ENCODE results near the gene HSD17B13. TPM values are rescaled to one million over a fixed set of nuclear protein-coding genes. Genes with fewer than 3 reads are reported as not detected.
"Not testable (repeated sequence)": the region's sequence is repeated elsewhere in the genome, so short reads cannot be mapped to it uniquely, and the experiment has no call there.

Gene HSD17B13
- total and polyA plus RNA-seq, 4 donors = 0.05 to 1.1 (median 0.35) TPM

- H3K36me3 ChIP-seq (ENCODE audit: control insufficient read depth in 1 of 2, insufficient read depth in 2 of 2, low read length in 1 of 2) = no peaks in the 10 kb centered on the region
- H3K4me1 ChIP-seq (ENCODE audit: control insufficient read depth in 1 of 2, insufficient read depth in 2 of 2, low read length in 2 of 2) = no peaks in the 10 kb centered on the region
- DNase-seq = no peak
- H3K4me3 ChIP-seq (ENCODE audit: low read length in 2 of 2) = no peak overlapping the region
- H3K27me3 ChIP-seq (ENCODE audit: control insufficient read depth in 1 of 2, insufficient read depth in 2 of 2, low read length in 1 of 2) = no peaks in the 10 kb centered on the region
- ATAC-seq (ENCODE audit: low FRiP score) = no peak
- H3K9me3 ChIP-seq (ENCODE audit: control insufficient read depth, low read length) = peaks cover 4% of the 10 kb centered on the region
- WGBS, 2 donors = 96 to 100% methylated on average over 1 of the region's 1 CpG
- intact Hi-C loops (cut with DNase I) = no loop called here
- H3K27ac ChIP-seq (ENCODE audit: low read depth in 1 of 2, low read length in 2 of 2) = no peak overlapping the region
Measured at GRCh38 chr4:87286970-87287369, 35.7 kb downstream of the HSD17B13 start.

DNA sequence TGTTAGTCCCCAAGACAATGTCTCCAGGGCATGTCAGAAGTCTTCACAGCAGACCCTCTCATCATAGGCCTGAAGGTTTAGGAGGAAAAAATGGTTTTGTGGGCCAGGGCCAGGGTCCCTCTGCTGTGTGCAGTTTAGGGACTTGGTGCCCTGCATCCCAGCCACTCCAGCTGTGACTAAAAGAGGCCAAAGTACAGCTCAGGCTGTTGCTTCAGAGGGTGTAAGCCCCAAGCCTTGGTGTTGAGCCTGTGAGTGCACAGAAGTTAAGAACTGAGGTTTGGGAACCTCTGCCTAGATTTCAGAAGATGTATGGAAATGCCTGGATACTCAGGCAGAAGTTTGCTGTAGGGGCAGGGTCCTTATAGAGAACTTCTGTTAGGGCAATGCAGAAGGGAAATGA, 38.4 kb downstream of the HSD17B13 start:
- H3K4me1 ChIP-seq (ENCODE audit: control insufficient read depth in 1 of 2, insufficient read depth in 2 of 2, low read length in 2 of 2); DNase-seq; H3K36me3 ChIP-seq (ENCODE audit: control insufficient read depth in 1 of 2, insufficient read depth in 2 of 2, low read length in 1 of 2); intact Hi-C loops (cut with DNase I); H3K9me3 ChIP-seq (ENCODE audit: control insufficient read depth, low read length); ATAC-seq (ENCODE audit: low FRiP score); H3K27me3 ChIP-seq (ENCODE audit: control insufficient read depth in 1 of 2, insufficient read depth in 2 of 2, low read length in 1 of 2); H3K27ac ChIP-seq (ENCODE audit: low read depth in 1 of 2, low read length in 2 of 2); H3K4me3 ChIP-seq (ENCODE audit: low read length in 2 of 2): not testable (repeated sequence)

- DNase-seq = no peak
- intact Hi-C loops (cut with DNase I) = no loop called here
- H3K9me3 ChIP-seq (ENCODE audit: control insufficient read depth, low read length) = peaks cover 4% of the 10 kb centered on the region
- H3K4me1 ChIP-seq (ENCODE audit: control insufficient read depth in 1 of 2, insufficient read depth in 2 of 2, low read length in 2 of 2) = no peaks in the 10 kb centered on the region
- no peak for ATAC-seq (ENCODE audit: low FRiP score)
- H3K4me3 ChIP-seq (ENCODE audit: low read length in 2 of 2) = no peak overlapping the region
- H3K27me3 ChIP-seq (ENCODE audit: control insufficient read depth in 1 of 2, insufficient read depth in 2 of 2, low read length in 1 of 2) = no peaks in the 10 kb centered on the region
- 51 to 58% methylated on average over 3 of the region's 3 CpGs for WGBS, 2 donors
- H3K36me3 ChIP-seq (ENCODE audit: control insufficient read depth in 1 of 2, insufficient read depth in 2 of 2, low read length in 1 of 2) = no peaks in the 10 kb centered on the region
- H3K27ac ChIP-seq (ENCODE audit: low read depth in 1 of 2, low read length in 2 of 2) = no peak overlapping the region
Measured at GRCh38 chr4:87283151-87283550, 39.5 kb downstream of the HSD17B13 start.

GRCh38 chr4:87281603-87282002, 41.1 kb downstream of the HSD17B13 start:
- H3K27me3 ChIP-seq (ENCODE audit: control insufficient read depth in 1 of 2, insufficient read depth in 2 of 2, low read length in 1 of 2) = no peaks in the 10 kb centered on the region
- H3K9me3 ChIP-seq (ENCODE audit: control insufficient read depth, low read length) = peaks cover 4% of the 10 kb centered on the region
- no peak for ATAC-seq (ENCODE audit: low FRiP score)
- no peak overlapping the region for H3K27ac ChIP-seq (ENCODE audit: low read depth in 1 of 2, low read length in 2 of 2)
- no peak for DNase-seq
- intact Hi-C loops (cut with DNase I) = no loop called here
- H3K4me3 ChIP-seq (ENCODE audit: low read length in 2 of 2) = no peak overlapping the region
- no peaks in the 10 kb centered on the region for H3K36me3 ChIP-seq (ENCODE audit: control insufficient read depth in 1 of 2, insufficient read depth in 2 of 2, low read length in 1 of 2)
- WGBS, 2 donors = 75 to 84% methylated on average over 1 of the region's 1 CpG
- no peaks in the 10 kb centered on the region for H3K4me1 ChIP-seq (ENCODE audit: control insufficient read depth in 1 of 2, insufficient read depth in 2 of 2, low read length in 2 of 2)

DNA sequence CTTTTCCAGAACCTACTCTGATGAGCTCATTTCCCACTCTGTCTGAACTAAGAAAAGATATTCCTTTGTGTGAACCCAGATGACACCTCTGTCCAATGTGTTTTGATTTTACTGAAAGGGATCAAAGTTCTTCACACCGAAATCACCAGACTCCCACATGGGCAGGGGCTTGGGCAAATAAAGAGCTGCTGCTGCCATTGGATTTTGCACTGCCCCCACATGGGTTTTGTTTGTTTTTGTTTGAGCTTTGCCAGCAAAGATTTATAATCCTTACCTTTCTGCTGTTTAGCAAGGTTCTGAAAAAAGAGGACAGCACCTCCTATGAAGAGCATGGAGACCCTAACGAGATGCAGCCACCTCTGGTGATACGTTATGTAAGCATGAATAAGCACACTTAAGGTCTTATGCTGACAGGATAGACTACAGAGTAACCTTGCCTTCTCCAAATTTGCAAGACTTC, 44.3 kb downstream of the HSD17B13 start:
- intact Hi-C loops (cut with DNase I) = no loop called here
- no peak for ATAC-seq (ENCODE audit: low FRiP score)
- Histone ChIP-seq H3K4me1 (ENCODE audit: control insufficient read depth in 1 of 2, insufficient read depth in 2 of 2, low read length in 2 of 2) (no peaks in the 10 kb centered on the region), H3K27me3 (ENCODE audit: control insufficient read depth in 1 of 2, insufficient read depth in 2 of 2, low read length in 1 of 2) (no peaks in the 10 kb centered on the region), H3K9me3 (ENCODE audit: control insufficient read depth, low read length) (no peaks in the 10 kb centered on the region), H3K36me3 (ENCODE audit: control insufficient read depth in 1 of 2, insufficient read depth in 2 of 2, low read length in 1 of 2) (no peaks in the 10 kb centered on the region), H3K4me3 (ENCODE audit: low read length in 2 of 2) (no peak overlapping the region), H3K27ac (ENCODE audit: low read depth in 1 of 2, low read length in 2 of 2) (no peak overlapping the region)
- DNase-seq = no peak
- 55 to 65% methylated on average over 3 of the region's 3 CpGs for WGBS, 2 donors

GRCh38 chr4:87275311-87275710, 47.4 kb downstream of the HSD17B13 start:
- 90 to 93% methylated on average over 2 of the region's 2 CpGs for WGBS, 2 donors
- H3K27me3 ChIP-seq (ENCODE audit: control insufficient read depth in 1 of 2, insufficient read depth in 2 of 2, low read length in 1 of 2) = no peaks in the 10 kb centered on the region
- H3K27ac ChIP-seq (ENCODE audit: low read depth in 1 of 2, low read length in 2 of 2) = no peak overlapping the region
- DNase-seq (no peak), ATAC-seq (ENCODE audit: low FRiP score) (no peak)
- H3K9me3 ChIP-seq (ENCODE audit: control insufficient read depth, low read length) = no peaks in the 10 kb centered on the region
- no peaks in the 10 kb centered on the region for H3K4me1 ChIP-seq (ENCODE audit: control insufficient read depth in 1 of 2, insufficient read depth in 2 of 2, low read length in 2 of 2)
- intact Hi-C loops (cut with DNase I) = no loop called here
- H3K36me3 ChIP-seq (ENCODE audit: control insufficient read depth in 1 of 2, insufficient read depth in 2 of 2, low read length in 1 of 2) = no peaks in the 10 kb centered on the region
- H3K4me3 ChIP-seq (ENCODE audit: low read length in 2 of 2) = no peak overlapping the region

DNA sequence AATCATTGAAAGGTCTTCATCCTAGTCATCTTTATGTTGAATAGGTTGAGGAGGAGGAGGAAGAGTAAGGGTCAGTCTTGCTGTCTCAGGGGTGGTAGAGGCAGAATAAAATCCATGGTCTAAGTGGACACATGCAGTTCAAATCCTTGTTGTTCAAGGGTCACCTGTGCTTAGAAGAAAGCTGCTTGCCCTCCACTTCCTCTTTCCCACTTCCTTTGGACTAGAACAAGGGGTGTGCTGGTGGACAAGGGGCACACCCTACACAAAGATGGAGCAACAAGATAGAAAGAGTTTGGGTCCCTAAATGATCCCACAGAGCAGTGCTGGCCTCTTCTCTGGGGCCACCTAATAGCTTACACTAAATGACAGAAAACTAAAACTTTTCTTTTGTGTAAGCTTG, 47.9 kb downstream of the HSD17B13 start:
- intact Hi-C loops (cut with DNase I) = loop anchor here in 1 of 2 donors (5.0 kb wide), 1 partner anchor 192 kb away; no protein-coding TSS in a partner anchor

DNA sequence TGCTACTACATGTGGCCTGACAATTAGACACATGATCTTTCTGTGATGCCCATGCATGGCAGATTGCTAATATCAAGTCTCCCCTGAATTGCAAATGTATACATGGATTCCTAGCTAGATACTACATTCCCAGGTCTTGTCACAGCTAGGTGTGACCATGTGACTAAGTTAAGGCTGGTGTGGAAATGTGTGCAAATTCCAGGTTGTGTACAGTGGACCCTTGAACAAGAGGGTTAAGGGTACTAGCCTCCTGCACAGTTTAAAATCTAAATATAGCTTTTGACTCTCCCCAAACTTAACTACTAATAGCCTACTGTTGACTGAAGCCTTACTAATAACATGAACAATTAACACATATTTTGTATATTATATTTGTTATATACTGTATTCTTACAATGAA, 48.4 kb downstream of the HSD17B13 start:
- H3K4me1 ChIP-seq (ENCODE audit: control insufficient read depth in 1 of 2, insufficient read depth in 2 of 2, low read length in 2 of 2) = no peaks in the 10 kb centered on the region
- DNase-seq (no peak), ATAC-seq (ENCODE audit: low FRiP score) (no peak)
- H3K27ac ChIP-seq (ENCODE audit: low read depth in 1 of 2, low read length in 2 of 2) = no peak overlapping the region
- H3K9me3 ChIP-seq (ENCODE audit: control insufficient read depth, low read length) = no peaks in the 10 kb centered on the region
- H3K27me3 ChIP-seq (ENCODE audit: control insufficient read depth in 1 of 2, insufficient read depth in 2 of 2, low read length in 1 of 2) = no peaks in the 10 kb centered on the region
- H3K4me3 ChIP-seq (ENCODE audit: low read length in 2 of 2) = no peak overlapping the region
- intact Hi-C loops (cut with DNase I) = loop anchor here in 1 of 2 donors (5.0 kb wide), 1 partner anchor 193 kb away; no protein-coding TSS in a partner anchor
- no peaks in the 10 kb centered on the region for H3K36me3 ChIP-seq (ENCODE audit: control insufficient read depth in 1 of 2, insufficient read depth in 2 of 2, low read length in 1 of 2)

More for the DNA sequence above, 47.9 kb downstream of the HSD17B13 start:
- Histone ChIP-seq H3K36me3 (ENCODE audit: control insufficient read depth in 1 of 2, insufficient read depth in 2 of 2, low read length in 1 of 2) (no peaks in the 10 kb centered on the region), H3K27me3 (ENCODE audit: control insufficient read depth in 1 of 2, insufficient read depth in 2 of 2, low read length in 1 of 2) (no peaks in the 10 kb centered on the region), H3K4me3 (ENCODE audit: low read length in 2 of 2) (no peak overlapping the region), H3K9me3 (ENCODE audit: control insufficient read depth, low read length) (no peaks in the 10 kb centered on the region), H3K27ac (ENCODE audit: low read depth in 1 of 2, low read length in 2 of 2) (no peak overlapping the region), H3K4me1 (ENCODE audit: control insufficient read depth in 1 of 2, insufficient read depth in 2 of 2, low read length in 2 of 2) (no peaks in the 10 kb centered on the region)
- ATAC-seq (ENCODE audit: low FRiP score) (no peak), DNase-seq (no peak)

DNA sequence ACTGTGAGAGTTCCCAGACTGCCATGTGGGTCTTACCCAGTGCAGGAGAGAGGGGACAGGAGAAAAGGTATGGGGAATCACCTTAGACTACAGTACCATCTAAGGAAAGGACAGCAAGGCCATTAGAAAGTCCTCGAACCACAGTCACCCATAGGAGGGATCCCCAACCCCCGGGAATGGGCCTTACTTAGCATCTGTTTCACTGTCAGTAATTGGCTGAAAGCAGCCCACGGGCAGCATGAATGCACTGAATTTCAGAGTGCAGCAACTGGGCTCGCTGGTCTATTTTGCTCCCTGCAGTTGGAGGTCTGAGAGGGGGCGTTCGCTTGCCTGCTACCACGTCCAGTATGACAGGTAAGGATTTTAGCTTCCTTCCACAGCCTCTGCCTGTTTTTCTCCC, 51.9 kb downstream of the HSD17B13 start:
- ATAC-seq (ENCODE audit: low FRiP score) (no peak), DNase-seq (no peak)
- H3K27ac ChIP-seq (ENCODE audit: low read depth in 1 of 2, low read length in 2 of 2) = no peak overlapping the region
- H3K36me3 ChIP-seq (ENCODE audit: control insufficient read depth in 1 of 2, insufficient read depth in 2 of 2, low read length in 1 of 2) = no peaks in the 10 kb centered on the region
- no peak overlapping the region for H3K4me3 ChIP-seq (ENCODE audit: low read length in 2 of 2)
- intact Hi-C loops (cut with DNase I) = loop anchor here in 1 of 2 donors (5.0 kb wide), 1 partner anchor 196 kb away; no protein-coding TSS in a partner anchor
- H3K9me3 ChIP-seq (ENCODE audit: control insufficient read depth, low read length) = no peaks in the 10 kb centered on the region
- peaks cover 0 to 2% of the 10 kb centered on the region in 2 donors for H3K4me1 ChIP-seq (ENCODE audit: control insufficient read depth in 1 of 2, insufficient read depth in 2 of 2, low read length in 2 of 2)
- H3K27me3 ChIP-seq (ENCODE audit: control insufficient read depth in 1 of 2, insufficient read depth in 2 of 2, low read length in 1 of 2) = no peaks in the 10 kb centered on the region
- WGBS, 2 donors = 68 to 72% methylated on average over 7 of the region's 7 CpGs
